MV-4-11 (cell line): ENCODE measurements around the gene PKM.

ENCODE experiments used
- DNase-seq: peaks from one replicate; lab custom pipeline; 2025; lab: John Stamatoyannopoulos, UW

The PKM gene

DNA sequence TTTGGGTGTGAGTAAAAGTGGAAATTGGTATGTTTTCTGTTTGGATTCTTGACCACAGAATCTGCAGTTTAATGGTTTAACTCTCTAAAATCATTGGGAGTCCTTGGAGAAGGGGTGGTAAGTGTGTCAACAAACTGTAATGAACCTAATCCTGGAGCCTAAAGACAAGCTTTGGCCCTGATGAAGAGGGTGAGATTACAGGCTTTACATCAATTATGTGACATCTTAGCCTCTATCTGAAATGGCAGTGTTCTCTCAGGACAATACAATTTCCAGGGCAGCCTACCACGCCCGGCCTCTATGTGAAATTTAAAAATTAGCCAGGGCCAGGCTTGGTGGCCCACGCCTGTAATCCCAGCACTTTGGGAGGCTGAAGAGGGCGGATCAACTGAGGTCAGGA lies 4.3 kb upstream of the PKM start:
- DNase-seq, result no peak

DNA sequence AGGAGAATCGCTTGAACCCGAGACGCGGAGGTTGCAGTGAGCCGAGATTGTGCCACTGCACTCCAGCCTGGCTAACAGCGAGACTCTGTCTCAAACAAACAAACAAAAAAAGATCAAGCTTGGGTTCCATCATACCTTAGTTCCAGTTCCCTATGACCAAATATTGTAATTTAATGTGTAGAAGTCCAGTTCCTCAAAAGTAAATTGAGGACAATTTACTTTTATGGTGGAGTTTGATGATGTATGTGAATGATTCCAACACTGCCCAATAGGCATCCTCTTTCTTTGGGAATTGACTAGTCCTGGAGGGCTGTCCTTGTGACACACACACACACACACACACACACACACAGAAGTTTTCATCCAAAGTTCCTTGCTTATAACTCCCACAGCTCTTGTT lies 2.8 kb upstream of the PKM start:
- peak; percentile 3 for DNase-seq

DNA sequence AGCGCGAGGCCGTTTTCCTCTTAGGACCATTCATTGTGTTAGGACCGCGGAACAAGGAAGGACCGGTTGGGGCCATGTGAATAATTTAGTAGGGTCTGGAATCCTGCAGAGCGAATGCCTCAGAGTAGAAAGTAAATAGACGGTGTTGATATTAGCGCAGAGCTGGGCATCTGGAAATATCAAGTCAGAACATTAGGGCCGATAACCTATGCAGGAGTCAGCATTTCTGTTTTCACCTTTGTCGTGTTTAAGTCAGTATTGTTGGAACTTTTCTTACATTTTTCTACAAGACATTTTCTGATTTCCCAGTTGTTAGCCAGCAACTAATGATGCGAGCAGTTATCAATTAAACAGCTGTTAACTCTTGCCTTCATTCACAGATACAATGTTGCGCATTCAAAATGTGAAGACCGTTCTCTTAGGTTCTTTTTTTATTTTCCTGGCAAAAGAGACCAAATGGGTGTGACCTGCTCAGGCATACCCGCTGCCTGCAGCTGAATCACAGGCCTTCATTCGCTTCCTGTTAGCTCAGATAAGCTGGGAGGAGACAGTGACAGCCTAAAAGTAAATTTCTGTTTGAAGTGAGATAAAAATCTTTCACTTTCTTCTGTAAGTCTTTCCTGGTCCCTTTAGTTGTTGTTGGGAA lies 966 bp upstream of the PKM start:
- peak; percentile 6 for DNase-seq

DNA sequence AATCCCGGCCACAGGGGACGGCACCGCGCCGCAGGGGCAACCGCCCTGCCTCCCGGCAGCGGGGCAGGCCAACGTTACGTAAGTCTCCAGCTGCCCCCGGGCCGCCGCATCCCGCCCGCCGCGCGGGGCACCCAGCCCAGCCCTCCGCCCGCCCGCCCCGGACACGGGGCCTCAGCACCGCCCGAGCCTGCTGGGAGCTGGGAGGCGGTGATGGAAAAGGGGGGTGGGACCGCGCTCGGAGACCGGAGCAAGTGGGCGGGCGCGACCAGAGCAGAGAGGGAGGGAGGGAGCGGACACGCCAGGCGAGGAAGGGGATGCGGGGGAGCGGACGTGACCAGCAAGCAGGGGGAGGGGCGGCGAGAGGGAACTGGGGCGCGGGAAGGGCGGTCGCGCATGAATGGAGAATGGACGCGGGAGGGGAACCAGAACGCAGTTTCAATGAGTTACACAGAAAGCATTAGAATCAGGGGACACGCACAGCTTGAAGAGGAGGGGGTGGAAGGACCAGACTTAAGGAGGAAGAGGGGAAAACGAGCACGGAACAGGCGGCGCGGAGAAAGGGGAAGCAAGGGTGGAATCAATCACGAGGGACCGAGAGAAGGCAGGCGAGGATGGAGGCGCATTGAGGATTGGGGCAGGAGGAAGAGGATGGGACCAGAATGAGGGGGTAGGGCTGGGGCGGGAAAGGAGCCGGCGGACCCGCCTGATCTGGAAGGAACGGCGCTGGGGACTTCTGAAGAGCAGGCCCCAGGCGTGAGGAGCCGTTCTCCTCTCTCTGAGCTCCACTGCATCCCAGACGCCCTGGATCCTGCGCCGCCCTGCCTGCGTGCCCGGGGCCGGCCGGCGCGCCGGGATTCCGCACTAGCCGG lies 559 bp downstream of the PKM start:
- peak; percentile 66 for DNase-seq

DNA sequence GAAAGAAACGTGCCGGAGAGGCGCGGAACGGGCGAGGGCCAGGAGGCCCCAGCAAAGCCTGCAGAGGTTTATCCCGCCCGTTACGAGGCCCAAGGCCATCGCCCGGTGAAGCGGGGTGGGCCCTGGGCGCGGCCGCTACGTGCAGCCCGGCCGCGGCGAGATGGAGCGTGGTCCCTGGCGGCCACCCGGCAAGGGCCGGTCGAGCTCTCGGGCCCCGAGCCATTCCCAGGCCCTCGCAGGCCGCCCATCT lies 1.1 kb downstream of the PKM start:
- no peak for DNase-seq

DNA sequence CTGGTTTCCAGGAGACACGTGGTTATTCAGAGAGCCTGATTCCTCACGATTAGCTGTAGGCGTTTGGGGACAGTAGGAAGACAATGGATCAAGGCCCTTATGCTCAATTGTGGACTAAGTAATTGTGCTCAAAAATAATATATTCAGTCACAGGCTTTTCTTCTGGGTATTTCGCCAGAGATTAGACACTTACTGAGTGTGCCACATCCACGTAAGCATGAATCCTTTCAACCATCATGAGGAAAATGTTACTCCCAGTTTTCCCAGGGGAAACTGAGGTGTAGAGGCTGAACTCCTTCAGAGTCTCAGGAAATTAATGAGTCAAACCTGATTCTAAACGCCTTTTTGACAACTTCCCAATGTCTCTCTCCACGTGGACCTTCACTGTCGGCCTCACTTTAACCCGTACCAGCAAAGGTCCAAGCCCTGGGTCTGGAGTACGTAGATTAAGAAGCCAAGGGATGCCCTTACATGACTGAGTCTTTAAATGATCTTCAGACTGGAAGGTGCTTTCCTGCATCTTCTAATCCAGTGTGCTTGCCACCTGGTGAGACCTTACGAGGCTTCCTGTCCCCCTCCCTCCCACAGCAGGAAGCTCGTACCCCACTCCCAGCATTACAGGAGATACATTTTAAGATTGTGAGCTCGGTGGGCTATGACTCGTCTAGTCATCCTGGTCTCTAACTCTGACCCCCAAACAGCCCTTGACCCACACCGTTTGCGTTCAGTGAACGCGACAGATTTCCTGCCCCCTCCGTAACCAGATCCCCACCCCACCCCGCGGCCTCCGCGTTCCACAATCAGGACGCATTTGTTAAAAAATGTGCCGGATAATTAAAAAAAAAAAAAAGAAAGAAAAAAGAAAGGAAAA lies 1.7 kb downstream of the PKM start:
- no peak for DNase-seq

DNA sequence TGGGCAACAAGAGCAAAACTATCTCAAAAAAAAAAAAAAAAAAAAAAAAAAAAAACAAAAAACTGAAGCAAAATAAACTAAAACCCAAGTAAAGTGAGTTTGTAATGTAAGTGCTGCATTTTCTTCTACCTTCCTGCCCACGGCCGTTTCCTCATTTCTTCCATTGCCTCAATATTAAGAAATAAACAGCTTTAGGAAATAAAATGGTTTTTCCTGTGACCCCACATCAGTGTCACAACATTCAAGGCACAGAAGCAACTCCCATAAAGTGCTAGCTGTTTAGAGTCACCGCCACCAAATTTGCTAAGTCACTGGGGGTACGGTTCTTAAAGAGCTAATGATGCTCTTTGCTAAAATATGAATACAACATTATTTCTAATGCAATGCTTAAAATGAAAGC lies 3.3 kb downstream of the PKM start:
- peak; percentile 45 for DNase-seq

DNA sequence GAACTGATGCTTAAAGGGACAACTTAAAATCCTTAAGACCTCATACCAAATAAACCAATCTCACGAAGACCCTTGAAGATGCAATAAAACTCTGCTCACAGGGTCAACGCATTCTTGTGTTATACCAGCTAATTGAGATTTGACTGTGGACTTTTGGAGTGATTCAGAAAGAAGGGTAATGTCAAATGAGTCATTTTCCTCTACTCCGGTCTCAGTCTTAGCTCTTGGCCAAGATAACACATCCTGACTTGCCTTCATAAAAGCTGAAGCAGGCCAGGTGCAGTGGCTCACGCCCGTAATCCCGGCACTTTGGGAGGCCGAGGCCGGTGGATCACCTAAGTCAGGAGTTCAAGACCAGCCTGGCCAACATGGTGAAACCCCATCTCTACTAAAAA lies 3.8 kb downstream of the PKM start:
- peak; percentile 43 for DNase-seq

DNA sequence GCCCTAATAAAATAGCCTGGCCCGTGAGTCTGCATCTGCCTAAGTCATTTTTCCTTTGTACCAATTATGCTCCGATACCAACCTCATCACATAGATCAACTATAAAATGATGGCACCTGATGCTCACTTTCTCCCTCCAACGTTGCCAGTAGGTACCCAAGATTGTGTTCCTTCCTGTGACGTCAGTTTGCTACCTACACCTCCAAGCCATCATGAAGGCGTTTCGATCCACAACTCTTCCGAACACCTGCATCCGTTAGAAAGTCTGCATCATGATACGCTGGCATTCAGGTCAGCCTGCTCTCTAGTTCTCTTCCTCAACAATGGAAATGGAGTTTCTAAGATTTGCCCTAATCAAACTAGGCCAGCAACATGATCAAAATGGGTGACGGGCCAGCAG lies 7.7 kb downstream of the PKM start:
- DNase-seq, result no peak

DNA sequence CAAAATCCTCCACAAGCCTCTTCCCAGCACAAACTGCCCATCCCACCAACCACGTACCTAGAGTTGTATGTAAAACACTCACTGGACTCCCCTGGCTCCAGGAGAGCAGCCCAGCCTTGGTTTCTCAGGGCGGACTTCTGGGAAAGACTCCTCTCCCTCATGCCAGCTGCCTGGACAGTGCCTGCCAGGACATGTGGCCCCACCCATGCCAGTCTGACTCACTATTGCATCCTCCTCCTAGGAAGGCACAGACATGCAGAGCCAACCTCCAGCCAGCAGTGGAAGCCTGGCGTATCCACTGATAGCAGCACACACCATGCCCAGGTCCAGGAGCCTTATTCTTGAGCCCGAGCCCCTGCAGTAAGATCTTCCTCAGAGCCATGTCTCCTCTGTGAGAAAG lies 8.6 kb downstream of the PKM start:
- no peak for DNase-seq

DNA sequence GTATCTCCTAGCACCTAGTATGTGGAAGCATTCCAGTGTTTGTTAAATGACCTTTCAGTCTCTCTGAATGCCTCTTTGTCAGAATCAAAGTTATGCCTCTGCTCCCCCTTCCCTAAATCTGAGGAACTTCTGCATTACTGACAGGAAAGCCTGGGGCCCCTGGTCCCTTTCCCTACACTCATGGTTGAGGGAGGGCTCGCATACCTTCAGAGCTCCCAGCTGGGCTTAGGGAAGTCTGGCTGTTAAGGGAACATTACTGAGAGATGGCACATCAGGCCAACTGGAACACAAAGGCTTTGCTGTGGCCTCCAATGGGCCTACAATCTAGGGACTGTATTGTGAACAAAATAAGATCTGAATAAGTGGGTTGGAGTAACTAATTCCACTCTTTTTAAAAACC lies 10.3 kb downstream of the PKM start:
- no peak for DNase-seq

DNA sequence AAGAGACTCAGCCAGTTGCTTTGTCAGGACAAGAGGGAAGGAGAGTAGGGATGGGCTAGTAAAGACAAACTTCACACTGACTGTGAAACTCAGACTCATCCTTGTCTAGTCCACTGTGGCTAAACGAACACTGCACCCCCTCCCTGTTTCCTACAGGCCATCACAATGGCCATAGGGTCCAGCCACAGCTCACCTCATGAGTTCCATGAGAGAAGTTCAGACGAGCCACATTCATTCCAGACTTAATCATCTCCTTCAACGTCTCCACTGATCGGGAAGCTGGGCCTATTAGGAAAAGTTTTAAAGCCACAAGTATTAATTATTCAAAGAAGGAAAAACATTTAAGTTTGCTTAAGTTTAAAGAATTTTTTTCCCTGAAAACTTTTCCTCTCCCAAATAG lies 13.8 kb downstream of the PKM start:
- no peak for DNase-seq

DNA sequence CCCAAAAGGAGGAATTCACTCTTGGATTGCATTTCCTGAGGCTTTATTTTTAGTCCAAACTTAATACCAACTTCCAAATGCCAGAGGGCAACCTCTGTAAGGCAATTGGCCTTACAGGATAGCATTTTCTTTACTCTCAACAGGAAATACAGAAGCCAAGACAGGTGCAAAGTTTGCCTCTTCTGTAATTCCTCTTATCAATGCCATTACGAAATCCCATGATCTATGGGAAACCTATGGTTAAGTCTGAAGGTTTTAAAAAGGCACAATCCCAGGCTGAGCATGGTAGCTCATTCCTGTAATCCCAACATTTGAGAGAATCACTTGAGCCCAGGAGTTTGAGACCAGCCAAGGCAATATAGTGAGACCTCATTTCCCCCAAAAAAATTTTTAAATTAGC lies 14.9 kb downstream of the PKM start:
- no peak for DNase-seq

DNA sequence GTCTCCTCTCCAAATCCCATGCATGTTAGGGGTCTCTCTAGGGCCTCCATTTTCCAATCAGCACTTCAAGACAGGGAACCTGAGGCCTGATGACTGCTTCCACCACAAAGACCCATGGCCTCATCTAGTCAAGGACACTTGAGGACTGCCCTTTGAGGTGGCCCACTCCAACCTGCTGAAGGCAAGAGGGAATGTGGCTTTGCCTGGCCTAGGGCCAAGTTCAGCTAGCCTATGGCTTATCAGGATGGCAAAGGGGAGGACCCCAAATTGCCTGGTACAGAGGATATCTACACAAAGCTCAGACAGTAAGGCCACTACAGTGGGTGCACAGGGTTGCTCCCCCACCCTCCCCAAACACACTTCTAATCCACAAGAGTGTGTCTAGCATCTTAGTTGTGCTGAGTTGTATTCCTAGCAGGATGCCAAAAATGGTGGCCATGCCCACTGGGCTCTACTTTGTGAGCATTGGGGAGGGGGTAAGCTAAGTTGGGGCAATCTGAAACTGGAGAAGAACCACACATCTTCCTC lies 23.4 kb downstream of the PKM start:
- no peak for DNase-seq

DNA sequence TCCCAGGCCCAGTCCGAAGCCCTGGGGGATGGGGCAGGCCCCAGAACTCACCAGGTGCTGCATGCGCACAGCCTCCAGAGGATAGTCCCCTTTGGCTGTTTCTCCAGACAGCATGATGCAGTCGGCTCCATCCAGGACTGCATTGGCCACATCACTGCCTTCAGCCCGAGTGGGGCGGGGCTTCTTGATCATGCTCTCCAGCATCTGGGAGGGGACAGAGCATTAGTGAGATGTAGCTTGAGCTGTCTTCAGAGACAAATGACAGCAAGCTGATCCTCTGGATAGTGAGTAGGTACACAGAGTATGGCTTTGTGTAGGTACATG lies 24.4 kb downstream of the PKM start:
- no peak for DNase-seq

DNA sequence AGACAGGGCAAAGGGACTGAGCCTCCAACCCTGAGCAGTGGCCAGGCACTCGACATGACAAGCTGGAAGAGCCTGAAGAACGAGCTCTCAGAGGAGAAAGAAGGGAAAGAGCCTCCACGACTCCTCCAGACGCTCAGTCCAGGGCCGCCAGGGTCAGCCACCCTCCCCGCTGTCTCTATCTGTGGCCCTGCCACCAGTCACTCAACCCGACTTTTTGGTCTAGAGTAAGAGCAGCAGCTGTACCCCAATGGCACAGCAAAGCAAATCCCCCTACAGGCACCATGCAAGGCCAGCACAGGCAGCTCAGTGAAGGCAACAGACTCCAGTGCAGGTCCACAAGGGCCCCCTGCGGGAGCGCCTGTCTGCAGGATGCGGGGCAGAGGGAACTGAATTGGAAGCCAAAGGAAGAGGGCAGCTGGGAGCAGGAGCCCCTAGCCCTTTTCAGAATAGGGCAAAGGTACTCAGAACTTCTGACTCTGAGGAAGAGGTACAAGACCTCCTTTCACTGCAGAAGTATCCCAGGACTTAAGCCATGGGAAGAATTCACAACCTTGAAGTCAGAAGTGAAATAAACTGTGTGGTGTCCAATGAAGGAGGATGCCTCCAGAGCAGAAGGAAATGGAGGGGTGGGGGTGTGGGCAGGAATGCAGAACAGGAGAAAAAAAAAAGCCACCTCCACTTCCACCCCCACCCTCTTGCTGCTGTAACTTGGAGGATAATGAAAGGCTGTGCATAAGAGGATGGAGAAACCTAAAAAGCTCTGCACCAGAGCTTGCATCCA lies 24.9 kb downstream of the PKM start:
- DNase-seq, result no peak

DNA sequence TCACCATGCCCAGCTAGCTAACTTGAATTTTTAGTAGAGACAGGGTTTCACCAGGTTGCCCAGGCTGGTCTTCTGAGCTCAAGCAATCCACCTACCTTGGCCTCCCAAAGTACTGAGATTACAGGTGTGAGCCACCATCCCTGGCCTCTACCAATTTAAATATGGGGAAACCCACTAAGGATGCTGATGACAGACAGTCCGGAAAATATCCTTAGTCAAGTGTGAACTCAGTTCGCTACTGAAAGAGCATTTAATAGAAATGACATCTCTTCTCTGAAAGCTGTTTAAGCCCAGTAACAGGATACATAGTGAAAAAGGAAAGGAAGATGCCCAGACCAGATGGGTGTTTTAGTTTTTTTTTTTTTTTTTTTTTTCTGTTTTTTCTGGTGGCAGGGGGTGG lies 25.7 kb downstream of the PKM start:
- DNase-seq, result no peak

DNA sequence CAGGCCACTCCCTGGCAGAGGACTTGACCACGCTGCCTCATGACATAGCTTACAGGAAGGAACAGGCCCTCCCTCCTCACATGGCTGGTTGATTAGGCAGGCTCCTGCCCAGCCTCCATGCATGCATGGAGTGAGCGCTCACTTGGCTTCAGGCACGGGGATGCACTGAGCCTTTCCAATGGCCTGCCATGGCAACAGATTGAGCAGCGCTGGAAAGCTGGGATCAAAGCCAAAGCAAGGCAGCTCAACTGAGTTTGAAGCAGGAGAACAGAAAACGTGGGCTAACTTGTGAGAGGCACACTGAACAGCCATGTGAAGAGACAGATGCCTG lies 27.5 kb downstream of the PKM start:
- DNase-seq, result no peak

DNA sequence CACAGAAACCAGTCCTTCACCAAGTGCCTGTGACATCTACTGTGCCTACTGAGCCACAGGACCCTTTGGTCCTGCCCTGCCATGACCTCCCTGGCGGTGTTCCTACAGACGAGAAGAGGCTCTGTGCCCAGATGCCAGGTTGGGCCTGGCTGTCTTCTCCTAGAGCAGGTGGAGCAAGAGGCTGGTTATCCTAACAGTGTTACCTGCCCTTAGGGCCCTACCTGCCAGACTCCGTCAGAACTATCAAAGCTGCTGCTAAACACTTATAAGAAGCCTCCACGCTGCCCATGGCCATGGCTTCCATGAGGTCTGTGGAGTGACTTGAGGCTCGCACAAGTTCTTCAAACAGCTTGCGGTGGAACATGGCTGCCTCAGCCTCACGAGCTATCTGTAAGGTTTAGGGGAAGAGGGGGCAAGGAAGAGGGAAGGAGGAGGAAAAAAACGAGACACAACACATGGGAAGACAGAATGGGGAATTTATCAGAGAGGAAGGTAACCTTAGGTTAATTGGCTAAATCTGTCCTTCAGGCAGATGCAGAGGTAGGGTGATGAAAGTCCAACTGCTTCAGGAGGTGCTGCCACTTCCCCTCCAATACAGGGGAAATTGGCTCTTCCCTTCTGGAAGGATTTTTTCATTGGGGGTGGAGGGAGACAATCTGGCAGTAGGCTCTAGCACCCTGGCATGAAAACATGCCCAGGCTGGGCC lies 28.0 kb downstream of the PKM start:
- no peak for DNase-seq

DNA sequence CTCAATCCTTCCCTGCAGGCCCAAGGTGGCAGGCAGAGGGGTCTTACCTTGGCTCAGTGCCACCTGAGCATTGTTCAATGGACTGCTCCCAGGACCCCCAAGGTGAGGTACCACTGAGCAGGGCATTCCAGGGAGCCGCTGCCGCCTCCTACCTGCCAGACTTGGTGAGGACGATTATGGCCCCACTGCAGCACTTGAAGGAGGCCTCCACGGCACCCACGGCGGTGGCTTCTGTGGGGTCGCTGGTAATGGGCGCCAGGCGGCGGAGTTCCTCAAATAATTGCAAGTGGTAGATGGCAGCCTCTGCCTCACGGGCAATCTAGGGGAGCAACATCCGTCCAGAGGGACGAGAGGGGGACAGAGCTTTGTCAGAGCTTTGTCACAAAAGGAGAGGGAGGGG lies 28.7 kb downstream of the PKM start:
- DNase-seq, result no peak

DNA sequence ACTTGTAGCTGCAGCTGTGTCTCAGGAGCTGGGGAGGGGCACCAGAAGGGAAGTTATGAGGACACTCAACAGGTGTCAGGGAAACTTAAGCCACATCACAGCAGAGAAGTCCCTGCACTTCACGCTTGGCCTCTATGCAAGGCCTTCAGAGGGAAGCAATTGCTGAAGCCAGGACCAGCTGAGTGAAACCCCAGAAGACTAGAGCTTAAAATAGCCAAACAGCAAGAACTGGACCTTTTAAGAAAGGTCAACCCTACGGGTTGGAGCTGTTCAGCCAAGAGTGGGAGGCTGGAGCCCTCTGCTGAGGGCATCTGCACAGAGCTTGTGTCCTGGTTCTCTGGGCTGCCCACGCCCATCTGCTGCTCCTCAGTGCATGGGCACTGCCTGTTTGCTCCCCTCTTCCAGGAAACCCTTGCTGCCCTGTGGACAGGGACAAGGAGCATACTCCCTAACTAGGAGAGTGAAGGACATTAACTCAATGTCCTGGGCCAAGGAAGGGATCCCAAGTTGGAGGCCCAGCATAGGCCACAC lies 29.5 kb downstream of the PKM start:
- DNase-seq, result no peak
